Natural killer cell (primary cell): ENCODE data around the gene RO60. TPM values are rescaled to one million over a fixed set of nuclear protein-coding genes. Genes with fewer than 3 reads are reported as not detected.

ENCODE experiments used
- ATAC-seq, 3 donors: fragments of 150-1000 bp in 2 of 3; fragments of 200-7000 bp in 1 of 3; cut with Tn5 transposase; 1 replicate in 1 of 3; 2 replicates in 2 of 3; pipeline ENCODE4 v1.10.0; 2021; ENCODE audit warnings: mild to moderate bottlenecking in 2 of 3, moderate library complexity in 2 of 3
- DNase-seq, 2 donors: peaks; one replicate each; pipeline versions ENCODE4 v3.0.0 to v3.0.0-alpha.2; 2013 to 2021; ENCODE audit warnings: mixed read lengths in 1 of 2
- H3K27ac ChIP-seq: one replicate; pipeline ENCODE4 v1.5.1; 2013; ENCODE audit warnings: mild to moderate bottlenecking, low read length
- H3K27me3 ChIP-seq: one replicate; pipeline ENCODE4 v1.6.1; 2013; ENCODE audit warnings: low read length; ENCODE audit not compliant: control insufficient read depth, insufficient read depth
- H3K36me3 ChIP-seq: one replicate; pipeline ENCODE4 v1.6.1; 2013; ENCODE audit warnings: low read length; ENCODE audit not compliant: control insufficient read depth, insufficient read depth
- H3K4me1 ChIP-seq: one replicate; pipeline ENCODE4 v1.6.1; 2013; ENCODE audit warnings: low read length; ENCODE audit not compliant: control insufficient read depth, insufficient read depth
- H3K4me3 ChIP-seq: one replicate; pipeline ENCODE4 v1.5.1; 2013; ENCODE audit warnings: low read length
- H3K9me3 ChIP-seq: one replicate; pipeline ENCODE4 v1.6.1; 2013; ENCODE audit warnings: low read length; ENCODE audit not compliant: control insufficient read depth, insufficient read depth
- H3K27ac Mint-ChIP-seq, 2 donors: one replicate each; pipeline ENCODE4 v1.8.0; 2022; ENCODE audit warnings: mild to moderate bottlenecking in 2 of 2, mixed read lengths in 2 of 2, moderate library complexity in 1 of 2
- H3K27me3 Mint-ChIP-seq, 2 donors: one replicate each; pipeline ENCODE4 v1.8.0; 2022; ENCODE audit warnings: low read depth in 2 of 2, mixed read lengths in 2 of 2
- H3K36me3 Mint-ChIP-seq: one replicate; pipeline ENCODE4 v1.8.0; 2022; ENCODE audit warnings: mixed read lengths
- H3K4me1 Mint-ChIP-seq, 2 donors: one replicate each; pipeline ENCODE4 v1.8.0; 2022; ENCODE audit warnings: mixed read lengths in 2 of 2
- H3K4me3 Mint-ChIP-seq: one replicate; pipeline ENCODE4 v1.8.0; 2022; ENCODE audit warnings: mild to moderate bottlenecking, moderate library complexity, mixed read lengths
- H3K9me3 Mint-ChIP-seq, 2 donors: one replicate each; pipeline ENCODE4 v1.8.0; 2022; ENCODE audit warnings: mixed read lengths in 2 of 2
- WGBS: methylation state at CpG from one replicate; pipeline ENCODE4 v1.1.7; 2013; ENCODE audit warnings: missing lambda C conversion rate; ENCODE audit not compliant: insufficient coverage; 5-methylcytosine and 5-hydroxymethylcytosine counted together
- intact Hi-C: fragments of 100-400 bp; cut with micrococcal nuclease; formaldehyde crosslinking; loops from one replicate; pipeline ENCODE4 v1.14.2; 2022
- total RNA-seq, 4 donors: library from RNA; stranded (reverse); fragments of 120-200 nt in 1 of 4; gene quantifications; one replicate each; pipeline versions ENCODE4 v1.2.3 to v1.2.4, GENCODE V29; 2013 to 2022
- TF ChIP-seq, protein P1 (sequence below): fragments of 200-600 bp; IDR thresholded peaks from one replicate; pipeline ENCODE4 v1.8.0; 2022; ENCODE audit warnings: antibody characterized with exemption

Gene RO60
- total RNA-seq, 3 donors from 2014 or later (not counting 1 experiment from before 2014, with no cell fraction given) = 74.3 to 95.5 (median 78.9) TPM

GRCh38 chr1:193033610-193034009, 25.8 kb upstream of the RO60 start:
- TF ChIP-seq, protein P1, sequence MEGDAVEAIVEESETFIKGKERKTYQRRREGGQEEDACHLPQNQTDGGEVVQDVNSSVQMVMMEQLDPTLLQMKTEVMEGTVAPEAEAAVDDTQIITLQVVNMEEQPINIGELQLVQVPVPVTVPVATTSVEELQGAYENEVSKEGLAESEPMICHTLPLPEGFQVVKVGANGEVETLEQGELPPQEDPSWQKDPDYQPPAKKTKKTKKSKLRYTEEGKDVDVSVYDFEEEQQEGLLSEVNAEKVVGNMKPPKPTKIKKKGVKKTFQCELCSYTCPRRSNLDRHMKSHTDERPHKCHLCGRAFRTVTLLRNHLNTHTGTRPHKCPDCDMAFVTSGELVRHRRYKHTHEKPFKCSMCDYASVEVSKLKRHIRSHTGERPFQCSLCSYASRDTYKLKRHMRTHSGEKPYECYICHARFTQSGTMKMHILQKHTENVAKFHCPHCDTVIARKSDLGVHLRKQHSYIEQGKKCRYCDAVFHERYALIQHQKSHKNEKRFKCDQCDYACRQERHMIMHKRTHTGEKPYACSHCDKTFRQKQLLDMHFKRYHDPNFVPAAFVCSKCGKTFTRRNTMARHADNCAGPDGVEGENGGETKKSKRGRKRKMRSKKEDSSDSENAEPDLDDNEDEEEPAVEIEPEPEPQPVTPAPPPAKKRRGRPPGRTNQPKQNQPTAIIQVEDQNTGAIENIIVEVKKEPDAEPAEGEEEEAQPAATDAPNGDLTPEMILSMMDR = no peak
- no peak overlapping the region for H3K27ac ChIP-seq
- H3K36me3 ChIP-seq = no peaks in the 10 kb centered on the region
- no peak overlapping the region for H3K4me3 ChIP-seq
- intact Hi-C loops = no loop called here
- no peaks in the 10 kb centered on the region for H3K27me3 ChIP-seq
- H3K4me1 ChIP-seq = no peaks in the 10 kb centered on the region
- no peaks in the 10 kb centered on the region for H3K36me3 Mint-ChIP-seq
- H3K4me1 Mint-ChIP-seq = peaks cover 28 to 50% of the 10 kb centered on the region in 2 donors
- ATAC-seq (no peak), DNase-seq (no peak)
- H3K27me3 Mint-ChIP-seq = no peaks in the 10 kb centered on the region
- no peaks in the 10 kb centered on the region for H3K9me3 Mint-ChIP-seq
- H3K4me3 Mint-ChIP-seq = no peak overlapping the region
- H3K9me3 ChIP-seq = no peaks in the 10 kb centered on the region
- peak overlapping the region in 1 of 2 donors; percentile 7 for H3K27ac Mint-ChIP-seq

- no peaks in the 10 kb centered on the region for H3K9me3 Mint-ChIP-seq
- TF ChIP-seq, protein P1 = no peak
- H3K36me3 ChIP-seq = peaks cover under 1% of the 10 kb centered on the region
- H3K27me3 Mint-ChIP-seq = no peaks in the 10 kb centered on the region
- H3K27ac Mint-ChIP-seq = peak overlapping the region; percentile 4 to 54
- no peaks in the 10 kb centered on the region for H3K9me3 ChIP-seq
- intact Hi-C loops = no loop called here
- H3K4me3 ChIP-seq = no peak overlapping the region
- no peaks in the 10 kb centered on the region for H3K27me3 ChIP-seq
- ATAC-seq = no peak
- H3K27ac ChIP-seq = no peak overlapping the region
- peaks cover 39 to 57% of the 10 kb centered on the region in 2 donors for H3K4me1 Mint-ChIP-seq
- no CpG with 5 or more reads among the region's 3 CpGs for WGBS
- DNase-seq = no peak
- H3K4me3 Mint-ChIP-seq = no peak overlapping the region
- H3K36me3 Mint-ChIP-seq = no peaks in the 10 kb centered on the region
- H3K4me1 ChIP-seq = no peaks in the 10 kb centered on the region
Observed at GRCh38 chr1:193036337-193037047, 22.9 kb upstream of the RO60 start.

- ATAC-seq (no peak), DNase-seq (no peak)
- Mint-ChIP-seq H3K36me3 (no peaks in the 10 kb centered on the region), H3K4me3 (no peak overlapping the region), H3K4me1 (peaks cover 53% of the 10 kb centered on the region in 2 donors), H3K27me3 (no peaks in the 10 kb centered on the region), H3K9me3 (no peaks in the 10 kb centered on the region), H3K27ac (peak overlapping the region; percentile 36 to 37)
- intact Hi-C loops = no loop called here
- Histone ChIP-seq H3K4me3 (no peak overlapping the region), H3K9me3 (no peaks in the 10 kb centered on the region), H3K4me1 (no peaks in the 10 kb centered on the region), H3K27me3 (no peaks in the 10 kb centered on the region), H3K36me3 (peaks cover 9% of the 10 kb centered on the region), H3K27ac (no peak overlapping the region)
- TF ChIP-seq, protein P1 = no peak
- WGBS = 100% methylated on average over 1 of the region's 3 CpGs
Observed at GRCh38 chr1:193040011-193040410, 19.4 kb upstream of the RO60 start.
